HG03066 (cell line): Measurements from ENCODE around the gene C1GALT1C1L.
"Not testable (repeated sequence)": the region's sequence is repeated elsewhere in the genome, so short reads cannot be mapped to it uniquely, and the experiment has no call there.

ENCODE experiments used
- ATAC-seq: cut with Tn5 transposase; IDR thresholded peaks from one replicate; pipeline ENCODE4 v1.9.1; 2021; ENCODE audit warnings: low read depth; ENCODE audit not compliant: unreplicated experiment

C1GALT1C1L gene

GRCh38 chr2:43657241-43657640 is 19.0 kb downstream of the C1GALT1C1L start:
- no peak for ATAC-seq

DNA sequence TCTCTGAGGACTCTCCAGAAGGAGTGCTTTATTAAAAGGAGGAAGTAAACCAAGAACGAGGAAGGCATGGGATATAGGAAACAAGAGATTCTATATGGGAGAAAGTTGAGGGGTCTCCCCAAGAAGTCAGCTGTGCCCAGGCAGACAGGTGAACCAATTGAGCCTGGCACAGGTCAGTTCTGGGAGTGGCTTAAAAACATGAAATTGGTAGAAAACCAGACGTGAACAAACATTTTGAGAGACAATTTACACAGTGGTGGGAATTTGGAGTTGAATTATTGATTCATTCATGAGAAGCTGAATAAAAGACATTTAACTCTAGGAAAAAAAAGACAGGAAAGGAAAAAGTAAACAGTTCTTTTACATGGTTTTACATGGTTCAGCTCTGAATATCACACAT is 22.7 kb downstream of the C1GALT1C1L start:
- ATAC-seq: no peak

GRCh38 chr2:43648994-43649701 is 27.1 kb downstream of the C1GALT1C1L start:
- ATAC-seq: no peak

DNA sequence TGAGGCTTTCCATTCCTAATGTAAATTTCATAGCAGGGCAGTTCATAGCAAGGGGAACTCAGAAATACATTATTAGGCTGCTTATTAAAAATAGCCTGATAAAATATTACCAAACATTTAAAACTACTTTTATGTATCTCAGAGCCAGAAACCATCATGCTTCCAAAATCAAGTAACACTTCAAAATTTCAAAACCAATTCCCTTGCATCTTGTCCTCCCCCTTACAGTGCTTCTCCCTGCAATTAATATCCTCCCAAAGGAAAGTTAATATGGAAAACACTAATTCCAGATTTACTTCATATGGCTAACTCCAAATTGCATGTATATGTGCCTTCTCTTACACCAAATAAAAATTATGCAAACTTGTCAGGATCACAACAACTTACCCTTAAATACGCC is 32.5 kb downstream of the C1GALT1C1L start:
- ATAC-seq: no peak

DNA sequence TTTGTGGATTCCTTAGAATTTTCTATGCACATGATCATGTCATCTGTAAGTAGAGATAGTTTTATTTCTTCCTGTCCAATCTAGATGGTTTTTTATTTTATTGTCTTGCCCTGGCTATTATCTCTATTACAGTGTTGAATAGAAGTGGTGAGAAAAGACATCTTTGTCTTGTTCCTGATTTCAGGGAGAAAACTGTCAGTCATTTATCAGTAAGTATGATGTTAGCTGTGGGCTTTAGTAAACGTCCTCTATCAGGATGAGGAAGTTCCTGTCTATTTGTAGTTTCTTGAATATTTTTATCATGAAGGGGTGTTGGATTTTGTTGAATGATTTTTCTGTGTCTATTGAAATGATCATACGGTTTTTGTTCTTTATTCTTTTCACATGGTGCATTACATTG is 33.9 kb downstream of the C1GALT1C1L start:
- no peak for ATAC-seq

DNA sequence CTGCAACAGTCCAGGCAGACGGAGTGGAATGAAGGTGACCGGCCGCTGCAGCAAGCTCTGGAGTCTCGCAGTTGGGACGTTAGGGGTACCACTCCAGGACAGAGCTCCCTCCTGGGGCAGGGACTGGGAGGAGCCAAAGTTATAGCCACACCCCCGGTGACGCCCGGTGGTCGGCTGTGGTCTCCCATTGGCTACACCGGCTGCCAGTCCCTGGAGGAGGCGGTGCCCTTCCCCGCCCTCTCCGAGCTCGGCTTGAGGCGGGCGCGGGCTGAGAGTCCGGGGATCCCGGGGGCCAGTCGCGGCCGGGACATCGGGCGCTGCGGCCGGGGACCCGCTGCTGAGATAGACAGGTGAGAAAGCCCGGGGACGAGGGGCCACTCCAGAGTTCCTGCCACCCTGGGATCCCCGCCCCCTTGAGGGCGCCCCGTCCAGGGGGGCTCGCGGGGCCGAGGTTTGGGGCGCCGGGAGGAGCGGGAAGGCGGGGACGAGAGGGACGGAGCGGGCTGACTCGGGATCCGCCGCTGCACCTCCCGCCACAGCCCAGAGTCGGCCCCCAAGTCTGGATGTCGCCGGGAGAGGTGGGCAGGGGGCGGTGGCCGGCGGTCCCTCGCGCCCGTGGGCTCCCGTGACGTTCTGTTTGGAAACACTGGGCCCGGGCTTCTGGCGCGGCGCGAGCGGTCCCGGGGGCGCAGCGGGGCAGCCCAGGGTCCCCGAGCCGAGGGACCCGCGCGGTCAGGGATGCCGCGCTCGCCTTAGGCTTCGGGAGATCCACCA is 39.0 kb downstream of the C1GALT1C1L start, which contains the start of gene PLEKHH2:
TSS of gene PLEKHH2 (plus strand) at position 231 of the 774 bp plus-strand sequence. CDS start 7,414 bp downstream, outside the sequence.
- peak; percentile 99 for ATAC-seq

DNA sequence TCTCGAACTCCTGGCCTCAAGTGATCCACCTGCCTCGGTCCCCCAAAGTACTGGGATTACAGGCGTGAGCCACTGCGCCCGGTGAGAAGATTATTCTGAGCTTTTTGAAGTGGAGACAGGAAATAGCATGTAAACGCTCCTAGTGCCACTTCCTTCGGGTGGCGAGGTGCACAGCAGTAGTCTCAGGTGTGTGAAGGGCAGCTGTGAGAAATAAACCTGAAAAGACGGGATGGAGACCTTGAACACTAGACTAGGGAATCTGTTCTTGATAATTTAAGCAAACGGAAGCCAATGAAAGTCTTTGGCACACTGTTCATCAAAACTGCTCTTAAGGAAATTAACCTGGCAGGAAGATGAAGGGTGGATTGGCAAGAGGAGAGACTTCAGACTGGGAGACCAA is 39.6 kb downstream of the C1GALT1C1L start:
- peak; percentile 21 for ATAC-seq

DNA sequence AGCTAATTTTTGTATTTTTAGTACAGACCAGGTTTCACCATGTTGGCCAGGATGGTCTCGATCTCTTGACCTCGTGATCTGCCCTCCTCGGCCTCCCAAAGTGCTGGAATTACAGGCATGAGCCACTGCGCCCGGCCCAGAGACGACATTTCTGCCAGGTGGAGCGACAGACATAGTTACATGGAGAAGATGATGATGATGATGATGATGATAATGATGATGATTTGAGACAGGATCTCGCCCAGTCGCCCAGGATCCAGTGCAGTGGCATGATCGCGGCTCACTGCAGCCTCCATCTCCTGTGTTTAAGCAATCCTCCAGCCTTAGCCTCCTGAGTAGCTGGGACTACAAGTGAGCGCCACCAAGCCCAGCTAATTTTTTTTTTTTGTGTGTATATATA is 40.1 kb downstream of the C1GALT1C1L start:
- not testable (repeated sequence) for ATAC-seq

- no peak for ATAC-seq
These were observed 41.5 kb downstream of the C1GALT1C1L start for GRCh38 chr2:43634604-43635306.

GRCh38 chr2:43631618-43632317 is 44.5 kb downstream of the C1GALT1C1L start:
- no peak for ATAC-seq
